Fibroblast of villous mesenchyme (primary cell): ENCODE data around the gene MYO3B. TPM values are rescaled to one million over a fixed set of nuclear protein-coding genes. Genes with fewer than 3 reads are reported as not detected.

Source experiments
- DNase-seq: peaks from one replicate; pipeline ENCODE4 v3.0.0-alpha.2; 2010; ENCODE audit warnings: low read depth
- H3K4me3 ChIP-seq: 2 replicates; pipeline ENCODE4 v1.5.1; 2011; ENCODE audit warnings: low read depth, mild to moderate bottlenecking, low read length
- total RNA-seq: library from RNA; depleted of rRNA; stranded (reverse); fragments of >200 nt; gene quantifications from 2 replicates; pipeline ENCODE4 v1.2.3, GENCODE V29; 2012
- TF ChIP-seq, protein P1 (sequence below): IDR thresholded peaks from 2 replicates; pipeline ENCODE4 v1.5.1; 2012; ENCODE audit warnings: low read depth, mild to moderate bottlenecking, low read length; ENCODE audit not compliant: insufficient read depth

MYO3B gene
- total RNA-seq, 1 donor = under 0.01 TPM

DNA sequence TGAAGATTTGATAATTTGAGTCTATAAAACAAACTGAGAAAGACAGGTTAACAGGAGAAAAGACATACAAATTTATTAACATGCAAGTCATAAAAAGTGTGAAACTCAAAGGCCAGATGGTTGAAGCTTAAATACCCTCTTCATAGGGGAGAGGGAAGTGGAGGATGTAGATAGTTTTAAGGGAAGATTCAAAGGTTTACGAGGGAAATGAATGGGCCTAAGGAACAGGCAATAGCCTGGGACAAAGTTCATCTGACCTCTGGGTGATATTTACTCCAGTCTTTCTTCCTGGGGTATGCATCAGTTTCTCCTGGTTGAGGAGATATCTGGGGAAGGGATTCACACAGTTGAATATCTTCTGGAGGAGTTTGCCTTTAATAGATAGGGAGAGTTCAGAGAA, 322.2 kb downstream of the MYO3B start:
- no peak overlapping the region for H3K4me3 ChIP-seq
- no peak for DNase-seq
- TF ChIP-seq, protein P1, sequence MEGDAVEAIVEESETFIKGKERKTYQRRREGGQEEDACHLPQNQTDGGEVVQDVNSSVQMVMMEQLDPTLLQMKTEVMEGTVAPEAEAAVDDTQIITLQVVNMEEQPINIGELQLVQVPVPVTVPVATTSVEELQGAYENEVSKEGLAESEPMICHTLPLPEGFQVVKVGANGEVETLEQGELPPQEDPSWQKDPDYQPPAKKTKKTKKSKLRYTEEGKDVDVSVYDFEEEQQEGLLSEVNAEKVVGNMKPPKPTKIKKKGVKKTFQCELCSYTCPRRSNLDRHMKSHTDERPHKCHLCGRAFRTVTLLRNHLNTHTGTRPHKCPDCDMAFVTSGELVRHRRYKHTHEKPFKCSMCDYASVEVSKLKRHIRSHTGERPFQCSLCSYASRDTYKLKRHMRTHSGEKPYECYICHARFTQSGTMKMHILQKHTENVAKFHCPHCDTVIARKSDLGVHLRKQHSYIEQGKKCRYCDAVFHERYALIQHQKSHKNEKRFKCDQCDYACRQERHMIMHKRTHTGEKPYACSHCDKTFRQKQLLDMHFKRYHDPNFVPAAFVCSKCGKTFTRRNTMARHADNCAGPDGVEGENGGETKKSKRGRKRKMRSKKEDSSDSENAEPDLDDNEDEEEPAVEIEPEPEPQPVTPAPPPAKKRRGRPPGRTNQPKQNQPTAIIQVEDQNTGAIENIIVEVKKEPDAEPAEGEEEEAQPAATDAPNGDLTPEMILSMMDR = no peak

DNA sequence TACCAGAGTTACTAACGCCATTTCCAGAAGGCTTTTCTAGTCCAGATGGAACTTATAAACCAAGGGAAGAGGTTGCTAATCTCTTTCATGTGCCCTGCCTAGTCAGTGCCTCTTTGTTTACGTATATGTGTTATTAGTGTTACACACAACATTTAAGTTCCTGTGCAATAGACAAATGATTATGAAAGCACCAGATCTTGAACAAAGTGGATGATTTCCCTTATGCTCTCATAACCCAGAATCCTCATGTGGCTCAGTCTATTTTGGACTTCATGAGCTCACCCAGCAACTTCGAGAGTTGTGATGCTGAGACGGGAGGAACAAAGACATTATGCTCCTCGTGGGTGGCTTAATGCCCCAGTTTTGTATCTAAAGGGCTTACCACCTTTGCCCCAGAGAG, 322.8 kb downstream of the MYO3B start:
- DNase-seq = peak; percentile 54
- H3K4me3 ChIP-seq = no peak overlapping the region
- TF ChIP-seq, protein P1 = no peak

DNA sequence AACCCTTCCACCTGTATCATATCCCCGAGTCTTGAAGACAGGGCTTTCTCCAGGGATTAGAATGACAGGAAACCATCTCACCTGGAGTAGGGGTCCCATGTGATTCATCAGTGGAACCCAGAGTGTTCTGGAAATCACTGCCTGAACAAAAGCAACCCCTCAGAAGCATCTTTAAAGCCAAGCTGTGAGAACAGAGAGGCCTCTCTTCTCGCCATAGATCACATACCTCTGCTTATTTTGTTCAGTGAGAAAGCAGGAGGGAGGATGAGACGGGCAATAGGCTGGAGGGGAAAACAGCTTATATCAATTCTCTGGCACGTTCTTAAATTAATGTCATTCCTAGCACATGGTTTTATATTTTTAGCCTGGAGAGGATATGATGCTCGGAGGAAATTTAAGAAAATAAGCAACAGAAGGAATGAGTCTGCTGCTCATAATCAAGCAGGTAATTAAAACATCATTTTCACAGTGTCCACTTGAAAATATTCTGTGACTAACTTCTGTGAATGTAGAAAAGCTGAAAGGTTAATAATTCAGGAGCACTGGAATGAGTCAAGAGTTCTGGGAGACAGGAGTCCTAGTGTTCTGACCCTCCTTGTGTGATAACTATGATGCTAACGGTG, 323.6 kb downstream of the MYO3B start:
- DNase-seq = no peak
- no peak overlapping the region for H3K4me3 ChIP-seq
- TF ChIP-seq, protein P1 = no peak

DNA sequence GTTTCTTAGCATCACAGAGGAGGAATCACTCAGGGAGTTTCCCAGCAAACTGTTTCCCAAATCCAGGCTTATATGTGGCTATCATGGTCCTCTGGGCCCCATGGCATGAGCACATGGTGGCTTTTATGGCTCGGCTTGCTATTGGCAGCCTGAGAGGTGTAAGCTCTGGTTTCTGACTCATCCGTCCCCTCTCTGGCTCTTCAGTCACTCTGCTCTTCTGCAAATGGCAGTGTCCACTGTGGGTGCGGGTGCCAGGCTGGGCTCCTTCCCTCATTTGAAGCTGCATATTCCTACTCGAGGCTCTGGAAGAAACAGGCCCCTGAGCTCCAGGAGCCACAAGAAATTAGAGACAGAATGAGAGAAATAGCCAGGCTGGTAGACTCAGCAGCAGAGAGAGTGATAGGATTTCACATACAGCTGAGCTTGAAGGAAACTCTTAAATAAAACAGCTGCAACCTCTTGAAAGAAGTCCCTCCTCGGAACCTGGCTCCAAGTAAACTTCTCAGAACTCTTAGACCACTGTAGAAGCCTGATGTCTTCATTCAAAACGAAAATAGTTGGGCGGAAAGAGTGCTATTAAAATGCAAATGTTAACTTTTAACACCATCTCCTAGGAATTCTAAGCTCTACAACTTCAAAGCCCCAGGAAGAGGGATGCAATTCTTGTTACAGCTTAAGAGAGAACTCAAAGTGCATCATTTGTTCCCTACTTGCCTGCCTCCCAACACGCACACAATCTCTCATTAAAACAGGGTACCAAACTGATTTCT, 324.6 kb downstream of the MYO3B start:
- no peak for DNase-seq
- TF ChIP-seq, protein P1 = no peak
- no peak overlapping the region for H3K4me3 ChIP-seq

DNA sequence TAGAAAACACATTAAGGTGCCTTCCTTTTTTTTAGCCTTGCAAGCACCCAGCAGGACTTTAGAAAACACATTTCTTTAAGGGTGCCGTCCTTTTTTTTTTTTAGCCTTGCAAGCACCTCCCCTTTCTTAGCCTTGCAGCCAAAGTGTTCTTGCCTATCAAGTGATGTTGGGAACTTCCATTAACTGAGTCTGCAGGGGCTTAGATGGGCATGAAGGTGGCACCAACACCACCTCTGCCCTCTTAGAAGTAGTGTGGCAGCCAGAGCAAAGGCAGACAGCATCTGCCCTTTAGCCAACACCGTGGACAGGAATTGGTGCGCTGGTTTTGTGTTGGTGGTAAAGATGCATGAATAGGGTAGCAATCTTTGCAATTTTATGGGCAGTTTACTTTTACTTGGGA, 325.6 kb downstream of the MYO3B start:
- H3K4me3 ChIP-seq = no peak overlapping the region
- DNase-seq = no peak
- TF ChIP-seq, protein P1 = no peak

DNA sequence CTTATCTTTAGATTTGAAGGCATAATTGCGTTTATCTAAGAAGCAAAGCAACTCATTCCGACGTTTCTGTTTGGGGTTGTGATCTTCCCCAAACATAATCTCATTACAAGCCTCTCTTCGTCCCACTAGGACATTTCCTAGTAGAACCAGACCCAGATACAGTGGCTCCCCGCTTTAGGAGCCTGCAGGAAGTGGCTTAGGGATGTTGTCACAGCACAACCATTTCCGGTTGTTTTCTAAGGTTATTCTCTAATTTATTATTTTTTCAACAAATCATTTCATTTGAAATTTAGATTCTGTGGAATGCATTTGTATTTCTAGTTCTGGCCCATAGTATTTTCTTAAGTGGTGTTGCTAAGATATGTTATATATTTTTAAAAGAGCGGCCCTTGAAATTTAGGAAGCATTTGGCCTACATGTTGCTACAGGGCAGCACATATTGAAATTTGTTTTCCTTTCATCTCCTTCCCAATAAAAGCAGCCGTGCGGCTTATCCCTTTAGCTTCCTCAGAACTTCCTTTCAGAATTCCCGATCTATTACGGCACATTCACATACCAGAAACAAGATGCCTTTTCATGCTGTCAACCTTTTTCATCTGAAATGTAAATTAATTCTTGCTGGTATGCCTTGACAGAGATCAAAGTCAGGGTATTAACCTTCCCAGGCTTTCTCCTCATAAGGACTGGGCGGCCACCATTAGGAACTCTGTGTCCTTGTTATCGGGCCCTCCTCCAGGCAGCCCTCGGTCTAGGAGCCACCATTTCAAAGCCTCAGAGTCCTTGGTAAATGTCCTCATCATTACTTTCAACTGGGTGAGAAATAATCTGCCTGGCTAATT, 326.2 kb downstream of the MYO3B start:
- DNase-seq = no peak
- TF ChIP-seq, protein P1 = no peak
- H3K4me3 ChIP-seq = no peak overlapping the region
